Gastrocnemius medialis (tissue), 4 donors: ENCODE results near the gene TCAP.

ENCODE experiments used
- CTCF ChIP-seq, 5 experiments: fragments of 450-650 bp in 3 of 5; fragments of 200-600 bp in 2 of 5; sonication (generic) in 2 of 5; IDR thresholded peaks in 4 of 5; conservative IDR thresholded peaks in 1 of 5; 1 replicate in 4 of 5; 2 replicates in 1 of 5; pipeline ENCODE4 v1.5.1; 2016 to 2019; ENCODE audit warnings: antibody characterized with exemption in 5 of 5, mild to moderate bottlenecking in 3 of 5, moderate library complexity in 3 of 5
- POLR2A ChIP-seq, 2 donors: fragments of 450-650 bp; IDR thresholded peaks; one replicate each; pipeline ENCODE4 v1.6.1; 2017; ENCODE audit warnings: antibody characterized with exemption in 2 of 2, mild to moderate bottlenecking in 2 of 2, moderate library complexity in 2 of 2

- TF ChIP-seq CTCF (IDR thresholded peaks at IDR 0.05 in 4 of 5, conservative IDR thresholded peaks at IDR 0.05 in 1 of 5), result no peak
- TF ChIP-seq POLR2A (IDR thresholded peaks at IDR 0.05), result no peak
Observed at GRCh38 chr17:39632153-39632941, 32.8 kb upstream of the TCAP start.
